Activated CD8-positive, alpha-beta T cell treated with anti-CD3 and anti-CD28 coated beads for 36 hours (primary cell): ENCODE measurements around the gene PATJ. TPM values are rescaled to one million over a fixed set of nuclear protein-coding genes. Genes with fewer than 3 reads are reported as not detected.
"Not testable (repeated sequence)": the region's sequence is repeated elsewhere in the genome, so short reads cannot be mapped to it uniquely, and the experiment has no call there.

Experiments used
- ATAC-seq: fragments of 200-7000 bp; cut with Tn5 transposase; one replicate; pipeline ENCODE4 v1.10.0; 2021; ENCODE audit warnings: mild to moderate bottlenecking, moderate library complexity
- CTCF ChIA-PET: fragments of 350-600 bp; sonication (Branson Sonifier 250); formaldehyde crosslinking; loops from one replicate; lab custom pipeline; 2021; ENCODE audit warnings: antibody characterized with exemption; lab: Charles Lee
- POLR2A ChIA-PET: fragments of 350-600 bp; sonication (Branson Sonifier 250); formaldehyde crosslinking; loops from one replicate; lab custom pipeline; 2021; ENCODE audit warnings: antibody characterized with exemption; lab: Charles Lee
- DNase-seq: peaks from one replicate; pipeline ENCODE4 v3.0.0-alpha.2; 2020
- H3K27ac Mint-ChIP-seq: one replicate; pipeline ENCODE4 v1.8.0; 2021; ENCODE audit warnings: mild to moderate bottlenecking, mixed read lengths
- H3K27me3 Mint-ChIP-seq: one replicate; pipeline ENCODE4 v1.8.0; 2021; ENCODE audit warnings: mixed read lengths
- H3K36me3 Mint-ChIP-seq: one replicate; pipeline ENCODE4 v1.8.0; 2021; ENCODE audit warnings: low read depth, mixed read lengths
- H3K4me1 Mint-ChIP-seq: one replicate; pipeline ENCODE4 v1.8.0; 2021; ENCODE audit warnings: low read depth, mixed read lengths
- H3K4me3 Mint-ChIP-seq: one replicate; pipeline ENCODE4 v1.8.0; 2021; ENCODE audit warnings: mild to moderate bottlenecking, moderate library complexity, mixed read lengths
- H3K9me3 Mint-ChIP-seq: one replicate; pipeline ENCODE4 v1.8.0; 2021; ENCODE audit warnings: mixed read lengths
- intact Hi-C: fragments of 100-400 bp; cut with micrococcal nuclease; formaldehyde crosslinking; loops from one replicate; pipeline ENCODE4 v1.10.0; 2022
- total RNA-seq, 2 experiments: library from RNA; stranded (reverse); gene quantifications; one replicate each; pipeline ENCODE4 v1.2.3, GENCODE V29; 2021
- TF ChIP-seq, protein P1 (sequence below): fragments of 200-600 bp; IDR thresholded peaks from one replicate; pipeline ENCODE4 v1.8.0; 2022; ENCODE audit warnings: antibody characterized with exemption, mild to moderate bottlenecking

Gene PATJ
- total RNA-seq, 2 experiments from 2014 or later, result 8.1 to 9.2 TPM

DNA sequence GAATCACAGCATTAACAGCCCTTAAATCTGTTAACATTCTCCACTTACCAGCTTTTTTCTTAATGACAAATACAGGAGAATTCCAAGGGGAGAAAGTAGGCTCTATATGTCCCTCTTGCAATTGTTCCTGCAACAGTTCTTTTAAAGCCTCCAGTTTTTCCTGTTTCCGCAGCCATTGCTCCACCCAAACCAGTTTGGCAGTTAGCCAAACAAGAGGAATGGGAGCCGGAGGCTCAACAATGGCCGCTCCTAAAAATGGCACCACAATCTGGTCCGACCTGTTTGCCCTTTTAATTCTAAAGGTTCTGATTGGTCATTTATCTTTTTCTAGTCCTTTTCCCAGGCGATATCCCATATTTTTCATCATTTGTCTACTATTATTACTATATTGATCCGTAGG, 438.4 kb downstream of the PATJ start:
- no peaks in the 10 kb centered on the region for H3K27me3 Mint-ChIP-seq
- H3K27ac Mint-ChIP-seq, result no peak overlapping the region
- intact Hi-C loops, result no loop called here
- no peaks in the 10 kb centered on the region for H3K9me3 Mint-ChIP-seq
- H3K36me3 Mint-ChIP-seq, result no peaks in the 10 kb centered on the region
- DNase-seq (no peak), ATAC-seq (no peak)
- no peak overlapping the region for H3K4me3 Mint-ChIP-seq
- CTCF ChIA-PET, result no interaction called here
- TF ChIP-seq, protein P1, sequence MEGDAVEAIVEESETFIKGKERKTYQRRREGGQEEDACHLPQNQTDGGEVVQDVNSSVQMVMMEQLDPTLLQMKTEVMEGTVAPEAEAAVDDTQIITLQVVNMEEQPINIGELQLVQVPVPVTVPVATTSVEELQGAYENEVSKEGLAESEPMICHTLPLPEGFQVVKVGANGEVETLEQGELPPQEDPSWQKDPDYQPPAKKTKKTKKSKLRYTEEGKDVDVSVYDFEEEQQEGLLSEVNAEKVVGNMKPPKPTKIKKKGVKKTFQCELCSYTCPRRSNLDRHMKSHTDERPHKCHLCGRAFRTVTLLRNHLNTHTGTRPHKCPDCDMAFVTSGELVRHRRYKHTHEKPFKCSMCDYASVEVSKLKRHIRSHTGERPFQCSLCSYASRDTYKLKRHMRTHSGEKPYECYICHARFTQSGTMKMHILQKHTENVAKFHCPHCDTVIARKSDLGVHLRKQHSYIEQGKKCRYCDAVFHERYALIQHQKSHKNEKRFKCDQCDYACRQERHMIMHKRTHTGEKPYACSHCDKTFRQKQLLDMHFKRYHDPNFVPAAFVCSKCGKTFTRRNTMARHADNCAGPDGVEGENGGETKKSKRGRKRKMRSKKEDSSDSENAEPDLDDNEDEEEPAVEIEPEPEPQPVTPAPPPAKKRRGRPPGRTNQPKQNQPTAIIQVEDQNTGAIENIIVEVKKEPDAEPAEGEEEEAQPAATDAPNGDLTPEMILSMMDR, result no peak
- POLR2A ChIA-PET, result no interaction called here
- no peaks in the 10 kb centered on the region for H3K4me1 Mint-ChIP-seq

DNA sequence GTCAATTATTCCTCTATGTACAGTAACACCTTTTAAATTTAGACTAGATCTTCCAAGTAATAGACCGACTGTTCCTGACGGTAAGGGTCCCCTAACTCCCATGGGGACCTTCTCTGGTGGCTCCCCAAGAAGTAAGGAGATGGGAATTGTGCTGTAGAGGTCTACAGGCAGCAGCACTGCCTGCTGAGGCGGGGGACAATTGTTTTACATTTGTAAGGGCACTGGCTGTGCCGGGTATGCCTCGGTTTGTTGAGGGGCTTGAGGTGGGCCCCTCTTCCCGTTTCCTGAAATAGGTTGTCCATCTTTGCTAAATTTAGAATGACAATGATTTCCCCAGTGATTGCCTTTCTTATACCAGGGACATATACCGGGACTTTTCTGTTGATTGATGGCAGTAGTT, 439.3 kb downstream of the PATJ start:
- ATAC-seq, result no peak
- Mint-ChIP-seq H3K27me3 (no peaks in the 10 kb centered on the region), H3K4me1 (no peaks in the 10 kb centered on the region), H3K9me3 (no peaks in the 10 kb centered on the region), H3K27ac (no peak overlapping the region), H3K36me3 (no peaks in the 10 kb centered on the region), H3K4me3 (no peak overlapping the region)
- POLR2A ChIA-PET, result no interaction called here
- CTCF ChIA-PET, result no interaction called here
- DNase-seq, result no peak
- intact Hi-C loops, result no loop called here
- TF ChIP-seq, protein P1, result no peak

DNA sequence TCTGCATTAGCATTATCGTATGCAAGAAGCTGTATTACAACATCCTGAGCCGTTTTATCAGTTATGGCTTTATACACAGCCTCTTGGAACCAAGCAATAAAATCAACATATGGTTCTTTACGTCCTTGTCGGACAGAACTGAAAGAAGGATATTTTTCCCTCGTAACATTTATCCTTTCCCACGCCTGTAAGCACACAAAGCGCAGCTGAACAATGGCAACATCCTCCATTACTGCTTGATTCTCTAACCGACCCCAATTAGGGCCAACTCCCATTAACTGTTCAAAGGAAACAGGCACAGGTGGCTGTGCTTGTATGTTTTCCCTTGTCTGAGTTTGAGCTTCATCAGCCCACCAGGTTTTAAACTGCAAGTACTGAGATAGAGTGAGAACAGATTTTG, 439.9 kb downstream of the PATJ start:
- ATAC-seq, H3K36me3 Mint-ChIP-seq, POLR2A ChIA-PET, H3K9me3 Mint-ChIP-seq, intact Hi-C loops, DNase-seq, CTCF ChIA-PET, H3K27ac Mint-ChIP-seq, H3K27me3 Mint-ChIP-seq, H3K4me1 Mint-ChIP-seq, H3K4me3 Mint-ChIP-seq: not testable (repeated sequence)

DNA sequence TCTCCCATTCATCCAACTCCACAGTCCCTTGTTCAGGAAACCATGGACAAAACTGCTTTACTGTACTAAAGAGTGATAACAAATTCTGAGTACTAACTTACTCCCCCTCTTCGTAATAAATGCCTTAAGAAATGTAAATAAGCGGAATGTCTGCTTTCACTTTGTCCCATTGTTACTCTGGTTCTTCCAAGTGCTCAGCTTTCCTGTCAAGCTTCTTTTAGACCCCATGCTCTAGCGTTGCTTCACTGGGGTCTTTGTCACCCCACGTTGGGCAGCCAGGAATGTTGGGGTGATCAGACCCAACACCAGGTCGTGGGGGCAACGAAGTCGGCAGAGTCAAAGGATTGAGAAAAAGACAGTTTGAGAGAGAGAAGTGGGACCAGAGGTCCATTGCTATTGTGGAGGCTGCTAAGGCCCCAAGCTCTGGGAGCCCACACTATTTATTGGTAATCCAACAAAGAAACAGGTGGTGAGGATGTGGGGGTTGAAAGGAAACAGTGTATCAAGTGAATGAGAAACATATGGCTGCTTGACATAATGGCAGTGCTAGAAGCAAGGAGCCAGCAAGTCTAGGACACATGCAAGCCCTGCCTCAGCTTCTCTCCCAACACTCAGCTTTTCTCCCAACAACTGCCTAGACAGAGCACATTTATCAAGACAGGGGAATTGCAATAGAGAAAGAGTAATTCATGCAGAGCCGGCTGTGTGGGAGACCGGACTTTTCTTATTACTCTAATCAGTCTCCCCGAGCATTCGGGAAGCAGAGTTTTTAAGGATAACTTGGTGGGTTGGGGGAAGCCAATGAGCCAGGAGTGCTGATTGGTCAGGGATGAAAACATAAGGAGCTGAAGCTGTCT, 441.1 kb downstream of the PATJ start:
- intact Hi-C loops, H3K27me3 Mint-ChIP-seq, H3K36me3 Mint-ChIP-seq, H3K9me3 Mint-ChIP-seq, H3K4me1 Mint-ChIP-seq, H3K4me3 Mint-ChIP-seq, H3K27ac Mint-ChIP-seq, POLR2A ChIA-PET, DNase-seq, ATAC-seq: not testable (repeated sequence)
- CTCF ChIA-PET, result interaction anchor here (2.9 kb wide), 1 partner anchor 8 kb away, joined by 14 read pairs; no protein-coding TSS in a partner anchor

DNA sequence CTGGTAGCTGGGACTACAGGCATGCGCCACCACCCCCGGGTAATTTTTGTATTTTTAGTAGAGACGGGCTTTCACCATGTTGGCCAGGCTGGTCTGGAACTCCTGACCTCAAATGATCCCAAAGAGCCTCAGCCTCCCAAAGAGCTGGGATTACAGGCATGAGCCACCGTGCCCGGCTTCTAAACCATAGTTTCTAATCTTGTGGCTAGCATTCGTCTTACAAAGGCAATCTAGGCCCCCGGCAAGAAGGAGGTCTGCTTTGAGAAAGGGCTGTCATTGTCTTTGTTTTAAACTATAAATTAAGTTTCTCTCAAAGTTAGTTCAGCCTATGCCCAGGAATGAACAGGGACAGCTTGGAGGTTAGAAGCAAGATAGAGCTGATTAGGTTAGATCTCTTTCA, 442.1 kb downstream of the PATJ start:
- Mint-ChIP-seq H3K4me3 (no peak overlapping the region), H3K4me1 (no peaks in the 10 kb centered on the region), H3K27me3 (no peaks in the 10 kb centered on the region), H3K36me3 (no peaks in the 10 kb centered on the region), H3K27ac (no peak overlapping the region), H3K9me3 (no peaks in the 10 kb centered on the region)
- DNase-seq, result no peak
- intact Hi-C loops, result no loop called here
- no peak for ATAC-seq
- ChIA-PET POLR2A (no interaction called here), CTCF (interaction anchor here (1.7 to 2.9 kb wide), 2 partner anchors 9 to 101 kb away, joined by 3 to 14 read pairs; no protein-coding TSS in a partner anchor)
- TF ChIP-seq, protein P1, result no peak

DNA sequence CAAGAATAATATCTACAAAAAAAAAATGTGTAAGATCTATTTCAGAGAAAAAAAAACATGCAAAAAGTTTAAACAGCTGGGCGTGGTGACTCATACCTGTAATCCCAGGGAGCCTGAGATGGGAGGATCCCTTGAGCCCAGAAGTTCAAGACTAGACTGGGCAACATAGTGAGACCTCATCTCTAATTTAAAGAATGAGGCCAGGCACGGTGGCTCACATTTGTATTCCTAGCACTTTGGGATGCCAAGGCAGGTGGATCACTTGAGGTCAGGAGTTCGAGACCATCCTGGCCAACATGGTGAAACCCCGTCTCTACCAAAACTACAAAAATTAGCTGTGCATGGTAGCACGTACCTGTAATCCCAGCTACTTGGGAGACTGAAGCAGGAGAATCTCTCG, 443.0 kb downstream of the PATJ start:
- H3K27me3 Mint-ChIP-seq, POLR2A ChIA-PET, DNase-seq, H3K36me3 Mint-ChIP-seq, H3K4me3 Mint-ChIP-seq, intact Hi-C loops, H3K4me1 Mint-ChIP-seq, H3K27ac Mint-ChIP-seq, ATAC-seq, H3K9me3 Mint-ChIP-seq: not testable (repeated sequence)
- CTCF ChIA-PET, result interaction anchor here (1.1 to 2.9 kb wide), 4 partner anchors 9 to 102 kb away, joined by 3 to 14 read pairs (median 3); no protein-coding TSS in a partner anchor
